Right lobe of liver (tissue), 4 donors: ENCODE results near the gene NOS3.

Experiments used
- CTCF ChIP-seq, 4 donors: fragments of 200-600 bp in 3 of 4; fragments of 450-650 bp in 1 of 4; IDR thresholded peaks; one replicate each; pipeline versions ENCODE4 v1.5.1 to v1.8.0; 2016 to 2022; ENCODE audit warnings: antibody characterized with exemption in 4 of 4, mild to moderate bottlenecking in 2 of 4
- POLR2A ChIP-seq: fragments of 450-650 bp; IDR thresholded peaks from one replicate; pipeline ENCODE4 v1.6.1; 2017; ENCODE audit warnings: antibody characterized with exemption, mild to moderate bottlenecking
- donor health status: DM: no; HTN: no; CAD: no.
- donor health status: DM: no; HTN: no; CAD: no.
- donor health status: DM: no; HTN: yes; CAD: no.

GRCh38 chr7:151051108-151051507 is 60.3 kb downstream of the NOS3 start:
- TF ChIP-seq CTCF (IDR thresholded peaks at IDR 0.05): no peak
- TF ChIP-seq POLR2A: no peak
